RWPE1 (cell line): ENCODE results near the gene BMP7.
"Not testable (repeated sequence)": the region's sequence is repeated elsewhere in the genome, so short reads cannot be mapped to it uniquely, and the experiment has no call there.

Experiments
- CTCF ChIA-PET: fragments of 350-600 bp; sonication (Branson Sonifier 250); formaldehyde crosslinking; extraction: SDS; loops from one replicate; lab custom pipeline; 2021; lab: Yijun Ruan, JAX
- POLR2A ChIA-PET: fragments of 400-600 bp; formaldehyde crosslinking; extraction: SDS; loops from one replicate; lab custom pipeline; 2020; ENCODE audit warnings: antibody characterized with exemption; ENCODE audit not compliant: low non-redundant PET; lab: Yijun Ruan, JAX
- DNase-seq: peaks from one replicate; pipeline ENCODE4 v3.0.0; 2012; ENCODE audit warnings: low spot score
- H3K27ac ChIP-seq: fragments of 450-650 bp; 2 replicates; pipeline ENCODE4 v1.5.1; 2017
- CTCF ChIP-seq: fragments of 450-650 bp; conservative IDR thresholded peaks from 2 replicates; pipeline ENCODE4 v1.5.1; 2017; ENCODE audit warnings: low read depth, mild to moderate bottlenecking

Gene BMP7

GRCh38 chr20:57282670-57283361 lies 16.4 kb upstream of the BMP7 start:
- ChIA-PET CTCF (interaction anchor here (0.7 to 1.1 kb wide), 6 partner anchors 8 to 80 kb away, joined by 3 to 4 read pairs (median 3); no protein-coding TSS in a partner anchor), POLR2A (interaction anchor here (0.7 kb wide), 1 partner anchor 832 kb away, joined by 3 read pairs; no protein-coding TSS in a partner anchor)
- no peak overlapping the region for H3K27ac ChIP-seq
- TF ChIP-seq CTCF, result no peak
- DNase-seq, result no peak

GRCh38 chr20:57281900-57282299 lies 15.5 kb upstream of the BMP7 start:
- TF ChIP-seq CTCF, result no peak
- no peak for DNase-seq
- CTCF ChIA-PET, result interaction anchor here (0.6 to 0.9 kb wide), 3 partner anchors 20 to 1369 kb away, joined by 3 to 6 read pairs (median 3); partner anchors contain the start of gene STX16
- POLR2A ChIA-PET, result interaction anchor here (0.7 kb wide), 1 partner anchor 833 kb away, joined by 3 read pairs; no protein-coding TSS in a partner anchor
- no peak overlapping the region for H3K27ac ChIP-seq

DNA sequence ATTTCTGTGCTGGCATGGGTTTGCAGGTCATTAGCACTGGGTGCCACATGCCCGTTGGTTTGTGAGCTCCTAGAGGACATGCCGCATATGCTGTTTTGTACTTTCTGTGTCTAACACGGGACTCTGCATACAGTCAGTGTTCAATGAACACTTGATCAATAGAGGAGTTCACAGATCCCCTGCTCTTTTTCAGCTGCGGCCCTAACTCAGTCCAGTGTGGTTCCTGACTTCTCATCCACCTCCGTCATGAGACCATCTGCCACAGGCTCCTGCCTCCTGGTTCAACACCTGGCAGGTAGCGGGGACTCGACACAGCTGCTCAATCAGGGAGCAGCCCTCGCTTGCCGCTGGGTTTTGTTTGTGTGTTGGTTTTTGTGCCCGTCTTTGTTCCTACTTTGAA lies 13.8 kb upstream of the BMP7 start:
- no peak overlapping the region for H3K27ac ChIP-seq
- ChIA-PET POLR2A (no interaction called here), CTCF (interaction anchor here (0.7 to 0.9 kb wide), 2 partner anchors 156 to 188 kb away, joined by 3 to 4 read pairs; no protein-coding TSS in a partner anchor)
- DNase-seq, result no peak
- no peak for TF ChIP-seq CTCF

GRCh38 chr20:57279548-57279947 lies 13.1 kb upstream of the BMP7 start:
- not testable (repeated sequence) for DNase-seq, H3K27ac ChIP-seq
- CTCF ChIA-PET, result interaction anchor here (0.9 kb wide), 1 partner anchor 188 kb away, joined by 3 read pairs; no protein-coding TSS in a partner anchor
- POLR2A ChIA-PET, result interaction anchor here (0.7 kb wide), 1 partner anchor 49 kb away, joined by 3 read pairs; no protein-coding TSS in a partner anchor

DNA sequence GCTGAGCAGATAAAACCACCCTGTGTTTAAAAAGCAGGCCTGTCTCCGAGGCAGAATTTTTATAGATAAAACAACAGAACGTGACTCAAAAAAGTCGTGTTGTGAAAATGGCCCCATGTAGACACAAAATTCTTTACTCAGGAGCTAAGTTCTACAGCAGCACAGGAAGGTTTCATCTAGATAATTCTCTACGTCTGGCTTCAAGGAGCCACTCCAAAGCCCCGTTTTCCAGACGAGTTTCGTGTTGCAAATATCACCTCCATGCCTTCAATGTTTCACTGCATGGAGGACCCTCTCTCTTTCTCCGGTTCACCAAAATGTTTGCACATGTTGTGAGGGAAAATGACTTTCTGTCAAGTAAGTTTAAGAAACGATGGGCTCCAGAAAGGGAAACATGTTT lies 12.0 kb upstream of the BMP7 start:
- no peak for TF ChIP-seq CTCF
- POLR2A ChIA-PET, result no interaction called here
- CTCF ChIA-PET, result no interaction called here

GRCh38 chr20:57277398-57278105 lies 11.1 kb upstream of the BMP7 start:
- no peak for TF ChIP-seq CTCF
- ChIA-PET CTCF (interaction anchor here (0.6 to 1.5 kb wide), 3 partner anchors 8 to 110 kb away, joined by 3 to 9 read pairs (median 7); no protein-coding TSS in a partner anchor), POLR2A (no interaction called here)
- H3K27ac ChIP-seq, result no peak overlapping the region
- DNase-seq, result no peak

More for the DNA sequence above, 12.0 kb upstream of the BMP7 start:
- H3K27ac ChIP-seq, result no peak overlapping the region
- no peak for DNase-seq
